ENCODE measurements around the gene TUNAR.
"Not testable (repeated sequence)": the region's sequence is repeated elsewhere in the genome, so short reads cannot be mapped to it uniquely, and the experiment has no call there.

The TUNAR gene

GRCh38 chr14:95918466-95918865 is 41.8 kb downstream of the TUNAR start:
- no peak for DNase-seq (ENCODE audit: low read depth)

- no peak for DNase-seq (ENCODE audit: low read depth)
Observed at GRCh38 chr14:95920769-95921438, 44.3 kb downstream of the TUNAR start.

- no peak for DNase-seq (ENCODE audit: low read depth)
Observed at GRCh38 chr14:95922080-95922479, 45.4 kb downstream of the TUNAR start.

DNA sequence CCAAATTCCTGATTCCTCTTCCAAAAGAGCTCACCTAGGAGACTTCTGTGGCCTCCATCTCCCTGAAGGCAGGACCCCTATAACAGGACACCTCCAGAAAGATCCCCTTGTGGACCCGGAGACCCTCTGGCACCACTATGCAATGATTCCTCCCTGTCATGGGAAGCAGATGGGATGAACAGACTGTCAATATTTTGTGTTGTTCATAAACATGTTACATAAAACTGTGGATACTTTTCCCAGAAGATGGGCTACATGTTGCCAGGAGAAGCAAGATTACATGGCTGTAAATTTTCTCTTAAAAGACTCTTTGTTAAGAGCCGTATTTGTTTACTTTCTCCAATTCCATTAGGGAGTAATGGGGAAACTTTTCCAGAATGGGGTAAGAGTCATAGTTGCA is 52.1 kb downstream of the TUNAR start:
- DNase-seq (ENCODE audit: low read depth), result no peak

- no peak for DNase-seq (ENCODE audit: low read depth)
Observed at GRCh38 chr14:95931384-95931783, 54.8 kb downstream of the TUNAR start.

DNA sequence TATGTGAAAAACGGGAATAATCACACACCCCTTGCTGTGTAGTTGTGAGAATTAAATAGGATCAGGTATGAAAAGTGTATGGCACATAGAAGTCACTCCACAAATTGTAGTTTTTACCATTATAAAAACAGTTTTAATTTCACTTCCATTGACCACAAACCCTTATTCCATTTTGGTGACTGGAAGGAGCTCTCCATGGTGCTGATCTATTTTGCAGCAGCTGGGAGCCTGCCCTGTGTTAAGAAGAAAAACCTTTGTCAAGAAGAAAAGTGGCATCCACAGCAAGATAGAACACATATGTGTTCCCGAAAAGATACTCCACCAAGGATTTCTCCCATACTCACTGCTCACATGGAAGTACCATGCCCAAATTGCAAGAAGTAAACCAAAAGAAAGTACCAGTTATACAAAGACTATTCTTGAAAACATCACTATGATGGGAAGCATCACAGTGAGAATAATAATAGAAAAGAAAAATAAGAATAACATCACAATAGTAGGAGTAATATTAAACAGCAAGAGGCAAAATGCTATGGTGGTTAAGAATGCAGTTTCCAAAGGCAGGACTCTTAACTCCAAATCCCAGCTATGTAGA is 58.7 kb downstream of the TUNAR start:
- no peak for DNase-seq (ENCODE audit: low read depth)

DNA sequence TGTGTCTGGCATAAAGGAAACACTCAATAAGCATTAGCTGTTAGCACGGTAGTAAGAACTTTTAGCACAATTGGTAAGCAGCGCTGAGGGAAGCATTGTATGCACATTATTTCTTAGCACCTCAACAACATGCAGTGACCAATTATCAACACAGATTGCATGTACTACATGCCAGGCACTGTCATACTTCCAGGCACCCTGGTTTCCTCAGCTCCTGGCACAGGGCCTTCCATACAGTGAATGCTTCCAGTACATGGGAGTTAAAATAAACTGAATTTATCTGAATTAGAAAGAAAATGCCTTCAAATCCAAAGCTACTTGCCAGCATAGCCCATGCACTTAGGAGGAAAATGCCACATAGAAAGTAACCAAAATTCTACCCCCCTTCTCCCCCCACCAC is 59.4 kb downstream of the TUNAR start:
- DNase-seq (ENCODE audit: low read depth), result no peak

GRCh38 chr14:95939335-95939734 is 62.7 kb downstream of the TUNAR start:
- DNase-seq (ENCODE audit: low read depth), result no peak

DNA sequence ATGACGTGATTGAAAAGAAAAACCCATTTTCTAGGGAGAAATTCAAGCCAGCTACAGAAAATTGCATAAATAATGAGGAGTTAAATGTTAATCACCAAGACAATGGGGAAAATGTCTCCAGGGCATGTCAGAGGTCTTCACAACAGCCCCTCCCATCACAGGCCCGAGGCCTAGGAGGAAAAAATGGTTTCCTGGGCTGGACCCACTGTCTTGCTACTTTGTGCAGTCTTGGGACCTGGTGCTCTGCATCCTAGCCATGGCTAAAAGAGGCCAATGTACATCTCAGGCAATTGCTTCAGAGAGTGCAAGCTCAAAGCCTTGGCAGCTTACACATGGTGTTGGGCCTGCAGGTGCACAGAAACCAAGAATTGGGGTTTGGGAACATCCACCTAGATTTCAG is 65.3 kb downstream of the TUNAR start:
- DNase-seq (ENCODE audit: low read depth), result no peak

DNA sequence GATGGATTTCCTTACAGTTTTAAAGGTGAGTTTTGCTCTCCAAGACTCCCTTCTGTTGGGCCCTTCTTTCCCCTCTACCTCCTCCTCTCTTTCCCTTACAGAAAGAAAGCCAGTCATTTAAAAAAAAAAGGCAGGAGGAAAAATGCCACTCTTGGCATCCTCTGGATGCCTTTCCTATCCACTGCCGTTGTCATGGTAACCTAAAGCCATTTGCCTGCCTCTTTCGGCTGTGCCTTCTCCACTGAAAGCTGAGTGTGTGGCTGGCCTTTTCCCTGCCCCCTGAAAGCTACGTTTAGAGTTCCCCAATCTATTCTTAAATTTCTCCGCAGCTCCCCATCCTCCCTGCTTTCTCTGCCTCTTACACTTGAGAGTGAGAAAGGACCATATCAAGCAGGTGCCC is 67.1 kb downstream of the TUNAR start:
- no peak for DNase-seq (ENCODE audit: low read depth)

- no peak for DNase-seq (ENCODE audit: low read depth)
Observed at GRCh38 chr14:95944462-95944861, 67.8 kb downstream of the TUNAR start.

DNA sequence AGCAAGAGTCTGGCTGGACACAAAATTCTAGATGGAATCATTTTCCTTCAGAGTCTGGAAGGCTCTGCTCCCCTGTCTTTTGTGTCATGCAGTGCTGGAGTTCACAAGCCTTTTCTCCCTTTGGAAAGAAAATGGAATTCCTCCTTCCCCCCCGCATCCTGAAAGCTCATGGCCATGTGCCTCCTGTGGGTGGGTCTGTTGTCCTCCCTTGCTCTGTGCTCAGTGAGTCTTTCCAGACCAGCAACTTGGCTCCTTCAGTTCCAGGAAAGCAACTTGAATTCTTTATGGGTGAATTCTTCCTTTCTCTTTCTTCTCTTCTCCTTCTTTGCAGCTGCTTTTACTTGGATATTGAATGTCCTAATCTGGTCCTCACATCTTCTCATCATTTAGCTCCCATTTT is 70.2 kb downstream of the TUNAR start:
- no peak for DNase-seq (ENCODE audit: low read depth)

DNA sequence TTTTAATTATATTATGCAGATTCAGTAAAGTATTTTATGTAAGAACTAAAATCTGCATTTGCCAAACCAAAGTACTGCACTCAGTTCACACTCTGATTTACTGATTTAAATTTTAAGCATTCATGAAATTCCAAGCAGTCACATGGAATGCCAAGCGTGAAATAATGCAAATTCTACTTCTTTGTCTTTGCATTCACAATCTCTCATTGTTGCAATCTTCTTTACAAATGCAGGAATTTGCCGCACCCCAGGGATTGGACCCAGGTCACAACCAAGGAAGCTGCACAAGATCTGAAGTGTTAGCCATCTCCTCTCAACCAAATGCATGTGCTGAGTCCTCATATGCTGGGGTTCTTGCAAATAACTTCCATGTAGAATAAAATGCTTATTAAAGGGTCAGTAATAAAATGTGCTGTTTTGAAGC is 71.9 kb downstream of the TUNAR start:
- DNase-seq (ENCODE audit: low read depth), result no peak

DNA sequence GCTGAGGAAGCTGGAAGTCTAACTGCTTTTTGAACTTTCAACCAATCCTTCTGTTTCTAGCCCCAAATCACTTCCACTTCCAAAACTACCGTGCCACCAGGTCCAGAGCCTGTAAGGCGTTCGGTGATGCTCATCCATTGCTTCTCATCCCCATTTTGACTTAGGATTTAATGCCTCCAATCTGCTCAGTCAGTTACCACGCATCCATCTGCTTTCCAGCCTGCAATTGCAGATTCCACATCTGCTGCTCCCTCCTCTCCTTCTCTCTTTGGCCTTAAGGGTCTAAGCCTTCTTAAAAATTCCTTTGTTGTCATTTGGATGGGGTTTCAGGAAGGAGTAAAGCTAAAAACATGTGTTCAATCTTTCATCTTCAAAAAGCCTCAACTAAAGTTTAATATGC is 74.7 kb downstream of the TUNAR start:
- no peak for DNase-seq (ENCODE audit: low read depth)

DNA sequence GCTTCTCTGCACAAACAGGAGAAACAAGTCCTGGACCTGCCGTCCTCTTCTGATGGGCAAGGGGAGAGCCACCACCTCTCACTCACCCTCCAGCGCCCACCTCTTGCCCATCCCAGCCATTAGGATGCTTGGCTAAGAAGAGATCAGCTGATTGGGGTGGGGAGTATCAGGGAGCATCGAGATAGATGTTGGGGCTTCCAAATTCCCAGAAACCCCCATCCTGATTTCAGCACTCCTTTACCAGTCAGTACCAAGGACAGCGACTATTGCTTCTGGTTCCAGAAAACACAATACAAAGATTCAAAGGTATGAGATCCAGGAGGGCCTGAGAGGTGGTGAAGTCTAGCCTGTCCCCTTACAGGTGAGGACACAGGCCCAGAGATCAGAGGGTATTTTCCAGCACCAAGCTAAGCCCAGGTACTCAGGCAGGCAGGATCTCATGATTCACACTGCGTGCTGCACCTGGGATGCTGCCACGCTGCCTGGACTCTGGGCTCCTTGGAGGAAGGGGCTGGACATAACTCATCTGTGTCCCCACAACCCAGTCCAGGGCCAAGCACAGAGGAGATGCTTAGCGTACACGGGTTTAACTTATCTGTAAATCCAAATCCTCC is 76.6 kb downstream of the TUNAR start:
- DNase-seq (ENCODE audit: low read depth), result no peak

DNA sequence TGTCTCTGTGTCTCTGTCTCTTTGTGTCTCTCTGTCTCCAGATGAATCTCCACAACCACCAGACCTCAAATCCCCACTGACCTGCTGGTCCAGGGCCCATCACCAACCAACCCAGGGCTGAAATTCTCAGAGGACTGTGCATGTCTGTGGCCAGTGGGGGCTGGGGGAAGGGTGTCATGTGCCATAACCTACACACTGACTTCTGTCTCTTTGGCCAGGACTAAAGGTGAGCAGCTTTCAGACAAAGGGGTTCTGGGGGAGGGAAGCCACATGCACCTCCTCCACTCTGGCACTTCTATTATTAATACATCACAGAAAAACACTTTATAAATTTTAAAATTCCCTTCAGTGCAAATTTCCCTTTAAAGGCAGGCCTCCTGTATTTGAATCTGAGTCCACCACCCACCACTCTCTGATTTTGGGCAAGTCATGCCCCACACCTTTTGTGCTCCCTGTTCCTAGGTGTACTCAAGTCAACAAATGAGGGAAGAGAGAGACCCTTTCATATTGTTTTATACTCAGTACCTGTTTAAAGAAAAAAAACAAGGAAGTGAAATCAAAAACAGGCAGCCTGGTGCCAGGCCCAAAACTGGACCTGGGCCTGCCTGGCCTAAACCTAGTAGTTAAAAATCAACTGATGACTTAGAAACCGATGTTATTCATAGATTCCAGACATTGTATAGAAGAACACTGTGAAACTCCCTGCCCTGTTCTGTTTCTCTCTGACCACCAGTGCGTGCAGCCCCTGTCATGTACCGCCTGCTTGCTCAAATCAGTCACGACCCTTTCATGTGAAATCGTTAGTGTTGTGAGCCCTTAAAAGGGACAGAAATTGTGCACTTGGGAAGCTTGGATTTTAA is 80.2 kb downstream of the TUNAR start:
- no peak for DNase-seq (ENCODE audit: low read depth)

- DNase-seq (ENCODE audit: low read depth), result no peak
Observed at GRCh38 chr14:95958105-95958504, 81.5 kb downstream of the TUNAR start.

DNA sequence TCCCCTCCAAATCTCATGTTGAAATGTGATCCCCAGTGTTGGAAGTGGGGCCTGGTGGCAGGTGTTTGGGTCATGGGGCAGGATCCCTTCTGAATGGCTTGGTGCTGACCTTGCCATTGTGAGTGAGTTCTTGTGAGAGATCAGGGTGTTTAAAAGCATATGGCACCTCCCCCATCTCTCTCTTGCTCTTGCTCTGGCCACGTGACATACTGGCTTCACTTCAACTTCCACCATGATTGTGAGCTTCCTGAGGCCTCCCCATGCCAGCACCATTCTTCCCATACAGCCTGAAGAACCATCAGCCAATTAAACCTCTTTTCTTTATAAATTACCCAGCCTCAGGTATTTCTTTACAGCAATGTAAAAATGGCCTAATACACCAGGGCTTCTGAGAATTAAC is 82.7 kb downstream of the TUNAR start:
- DNase-seq (ENCODE audit: low read depth), result no peak

DNA sequence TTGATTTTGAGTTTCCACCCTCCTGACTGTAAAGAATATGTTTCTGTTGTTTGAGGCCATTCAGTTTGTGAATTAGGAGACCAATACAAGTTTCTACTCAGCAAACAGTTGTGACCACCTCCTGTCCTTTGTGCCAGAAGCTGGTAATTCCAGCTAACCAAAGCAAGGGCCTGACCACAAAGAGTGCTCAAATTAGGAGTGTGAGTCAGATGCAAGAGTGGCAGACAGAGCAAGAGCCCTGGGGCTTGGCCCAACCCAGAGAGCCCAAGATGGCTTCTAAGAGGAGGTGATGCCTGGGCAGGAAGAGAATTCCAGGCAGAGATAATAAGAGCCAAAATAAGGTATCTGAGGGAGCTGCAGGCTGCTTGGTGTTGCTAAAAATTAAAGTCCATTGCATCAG is 84.8 kb downstream of the TUNAR start:
- no peak for DNase-seq (ENCODE audit: low read depth)

- DNase-seq (ENCODE audit: low read depth), result no peak
Observed at GRCh38 chr14:95964901-95965300, 88.3 kb downstream of the TUNAR start.

- DNase-seq (ENCODE audit: low read depth), result not testable (repeated sequence)
Observed at GRCh38 chr14:95968048-95968447, 91.4 kb downstream of the TUNAR start.
